SK-N-SH (cell line): ENCODE results near the gene C16orf96. TPM values are rescaled to one million over a fixed set of nuclear protein-coding genes. Genes with fewer than 3 reads are reported as not detected.

Experiments
- CTCF ChIA-PET: fragments of 300-600, 350-600 bp; formaldehyde crosslinking; extraction: SDS; loops from one replicate; lab custom pipeline; 2021; lab: Yijun Ruan, JAX
- POLR2A ChIA-PET: fragments of 350-600 bp; sonication (Branson Sonifier 250); formaldehyde crosslinking; extraction: SDS; loops from one replicate; lab custom pipeline; 2020; ENCODE audit warnings: antibody characterized with exemption, inconsistent platforms; lab: Yijun Ruan, JAX
- DNase-seq: peaks from one replicate; pipeline ENCODE4 v3.0.0; 2012
- H2AFZ ChIP-seq: fragments of 200-600 bp; sonication (generic); 2 replicates; pipeline ENCODE4 v1.8.1; 2016; ENCODE audit warnings: antibody characterized with exemption, mild to moderate bottlenecking, low read depth
- H3F3A ChIP-seq: fragments of 200-600 bp; sonication (generic); replicated peaks from 2 replicates; pipeline ENCODE3; 2016; ENCODE audit warnings: antibody characterized with exemption, mild to moderate bottlenecking; ENCODE audit not compliant: insufficient read depth
- H3K27ac ChIP-seq, 2 experiments: fragments of 200-500 bp in 1 of 2; fragments of 200-600 bp in 1 of 2; sonication (Bioruptor generic) in 1 of 2; sonication (generic), shearing (Covaris generic) in 1 of 2; 2 replicates each; pipeline versions ENCODE4 v1.5.1 to v1.6.1; 2014 to 2016; ENCODE audit warnings: low read depth in 2 of 2, inconsistent platforms in 1 of 2, low read length in 1 of 2, mild to moderate bottlenecking in 1 of 2, mixed read lengths in 1 of 2
- H3K27me3 ChIP-seq: fragments of 200-600 bp; sonication (generic), shearing (Covaris generic); 2 replicates; pipeline ENCODE4 v1.6.1; 2016; ENCODE audit warnings: mixed run types; ENCODE audit not compliant: insufficient read depth
- H3K36me3 ChIP-seq, 2 experiments: fragments of 200-500 bp in 1 of 2; fragments of 200-600 bp in 1 of 2; sonication (Bioruptor generic) in 1 of 2; sonication (generic) in 1 of 2; replicated peaks in 1 of 2; 2 replicates each; pipeline versions ENCODE3 to v1.5.1; 2014 to 2016; ENCODE audit warnings: low read length in 1 of 2, mild to moderate bottlenecking in 1 of 2; ENCODE audit not compliant: insufficient read depth in 2 of 2, control insufficient read depth in 1 of 2
- H3K4me1 ChIP-seq, 2 experiments: fragments of 200-500 bp in 1 of 2; fragments of 200-600 bp in 1 of 2; sonication (Bioruptor generic) in 1 of 2; sonication (generic), shearing (Covaris generic) in 1 of 2; 2 replicates each; pipeline versions ENCODE4 v1.5.1 to v1.6.1; 2014 to 2016; ENCODE audit warnings: low read depth in 1 of 2, low read length in 1 of 2, mixed run types in 1 of 2; ENCODE audit not compliant: insufficient read depth in 2 of 2, control insufficient read depth in 1 of 2
- H3K4me2 ChIP-seq: fragments of 200-600 bp; sonication (generic), shearing (Covaris generic); 2 replicates; pipeline ENCODE4 v1.6.1; 2017; ENCODE audit warnings: mixed run types
- H3K4me3 ChIP-seq, 2 experiments: fragments of 200-500 bp in 1 of 2; fragments of 200-600 bp in 1 of 2; sonication (Bioruptor generic) in 1 of 2; sonication (generic), shearing (Covaris generic) in 1 of 2; 2 replicates each; pipeline versions ENCODE4 v1.5.1 to v1.8.1; 2014 to 2016; ENCODE audit warnings: low read depth in 2 of 2, inconsistent platforms in 1 of 2, low read length in 1 of 2, mild to moderate bottlenecking in 1 of 2, mixed read lengths in 1 of 2, moderate library complexity in 1 of 2
- H3K79me2 ChIP-seq: fragments of 200-600 bp; sonication (generic); 2 replicates; pipeline ENCODE4 v1.8.1; 2017; ENCODE audit warnings: mild to moderate bottlenecking; ENCODE audit not compliant: insufficient read depth
- H3K9ac ChIP-seq: fragments of 200-600 bp; sonication (generic); 2 replicates; pipeline ENCODE4 v1.6.1; 2017; ENCODE audit warnings: mixed run types
- H3K9me2 ChIP-seq: fragments of 200-600 bp; sonication (generic); 2 replicates; pipeline ENCODE4 v1.6.1; 2017; ENCODE audit warnings: mixed run types
- H3K9me3 ChIP-seq: fragments of 200-600 bp; sonication (generic); 2 replicates; pipeline ENCODE4 v1.6.1; 2017; ENCODE audit warnings: mixed run types, mild to moderate bottlenecking, moderate library complexity
- H4K20me1 ChIP-seq: fragments of 200-600 bp; sonication (generic); 2 replicates; pipeline ENCODE4 v1.6.1; 2017; ENCODE audit warnings: mild to moderate bottlenecking, mixed run types; ENCODE audit not compliant: insufficient read depth
- CHD2 ChIP-seq: fragments of 150-350 bp; IDR thresholded peaks from 2 replicates; pipeline ENCODE4 v1.6.1; 2018; ENCODE audit warnings: low read length; ENCODE audit not compliant: partially characterized antibody
- EP300 ChIP-seq, 2 experiments: IDR thresholded peaks; 2 replicates each; pipeline versions ENCODE4 v1.4.0 to v1.6.1; 2012; ENCODE audit warnings: borderline replicate concordance in 1 of 2, low read depth in 1 of 2, low read length in 1 of 2
- GATA2 ChIP-seq: sonication (generic); formaldehyde crosslinking; IDR thresholded peaks from 2 replicates; pipeline ENCODE4 v1.5.0; 2020; ENCODE audit warnings: mild to moderate bottlenecking, missing genetic modification reagents
- IRF3 ChIP-seq: fragments of 150-350 bp; IDR thresholded peaks from 2 replicates; pipeline ENCODE4 v1.6.1; 2016; ENCODE audit warnings: mild to moderate bottlenecking, low read depth, low read length
- MAX ChIP-seq: IDR thresholded peaks from 2 replicates; pipeline ENCODE4 v1.4.0; 2012; ENCODE audit warnings: low read depth
- MEF2A ChIP-seq: IDR thresholded peaks from 2 replicates; pipeline ENCODE4 v1.4.0; 2012; ENCODE audit warnings: low read depth, borderline replicate concordance
- MXI1 ChIP-seq: IDR thresholded peaks from 2 replicates; pipeline ENCODE4 v1.6.1; 2012; ENCODE audit warnings: mild to moderate bottlenecking, low read depth, low read length, improper control_type of control experiment
- NRF1 ChIP-seq: IDR thresholded peaks from 2 replicates; pipeline ENCODE4 v1.6.1; 2012; ENCODE audit warnings: low read depth, mild to moderate bottlenecking, low read length
- REST ChIP-seq: IDR thresholded peaks from 2 replicates; pipeline ENCODE4 v1.6.1; 2012; ENCODE audit warnings: mild to moderate bottlenecking, low read depth, low read length, moderate library complexity
- RFX5 ChIP-seq: IDR thresholded peaks from 2 replicates; pipeline ENCODE4 v1.6.1; 2012; ENCODE audit warnings: mild to moderate bottlenecking, improper control_type of control experiment, low read length
- TAF1 ChIP-seq: IDR thresholded peaks from 2 replicates; pipeline ENCODE4 v1.6.1; 2012; ENCODE audit warnings: low read depth, mild to moderate bottlenecking, low read length, moderate library complexity, borderline replicate concordance
- TCF12 ChIP-seq: IDR thresholded peaks from 2 replicates; pipeline ENCODE4 v1.4.0; 2012
- WGBS: methylation state at CpG from one replicate; pipeline ENCODE4 v1.1.6; 2017; ENCODE audit warnings: low lambda C conversion rate; 5-methylcytosine and 5-hydroxymethylcytosine counted together
- polyA plus RNA-seq, 3 experiments: library from polyadenylated mRNA; depleted of rRNA; stranded (reverse); fragments of >200 nt; gene quantifications; 2 replicates each; pipeline ENCODE4 v1.2.3, GENCODE V29; 2012

Gene C16orf96
- polyA plus RNA-seq, 1 of the 3 experiments (the other 2 are of a cell fraction), result 0.05 TPM

- peak overlapping the region in 1 of 2 experiments; percentile 94; a peak in 3 of 4 replicates for H3K4me3 ChIP-seq
- H3K4me2 ChIP-seq, result peak overlapping the region; percentile 88; the same call in 1 of the 2 replicates
- peaks cover 13% of the 10 kb centered on the region for H3F3A ChIP-seq
- 92% methylated on average over 17 of the region's 39 CpGs for WGBS
- TF ChIP-seq REST (no peak), TCF12 (no peak), TAF1 (no peak), MEF2A (no peak)
- TF ChIP-seq, all 33 proteins: peak for 0
- Histone ChIP-seq H3K27me3 (no peaks in the 10 kb centered on the region), H3K4me1 (peaks cover 13 to 39% of the 10 kb centered on the region in 2 experiments; a peak in 3 of 4 replicates), H3K79me2 (peaks cover 52% of the 10 kb centered on the region), H3K9ac (peak overlapping the region; percentile 80; the same call in 1 of the 2 replicates), H3K36me3 (no peaks in the 10 kb centered on the region), H4K20me1 (peaks cover 34% of the 10 kb centered on the region), H3K9me2 (no peaks in the 10 kb centered on the region), H3K9me3 (no peaks in the 10 kb centered on the region), H2AFZ (peak overlapping the region; percentile 89), H3K27ac (peak overlapping the region; percentile 78 to 84)
- POLR2A ChIA-PET, result no interaction called here
- DNase-seq, result no peak
- CTCF ChIA-PET, result interaction anchor here (0.5 to 2.1 kb wide), 5 partner anchors 9 to 118 kb away, joined by 3 to 5 read pairs (median 4); partner anchors contain the start of genes ANKS3 and MGRN1
These were observed 59.4 kb downstream of the C16orf96 start for GRCh38 chr16:4615384-4616046.

- H3K4me1 ChIP-seq, result peaks cover 13 to 39% of the 10 kb centered on the region in 2 experiments; a peak in 3 of 4 replicates
- CTCF ChIA-PET, result interaction anchor here (0.5 to 2.1 kb wide), 6 partner anchors 8 to 117 kb away, joined by 3 to 5 read pairs (median 4); partner anchors contain the start of genes ANKS3 and MGRN1
- WGBS, result 2% methylated on average over 24 of the region's 57 CpGs
- H3K4me2 ChIP-seq, result peak overlapping the region; percentile 95
- peak; percentile 96 for DNase-seq
- H3K79me2 ChIP-seq, result peaks cover 47% of the 10 kb centered on the region
- POLR2A ChIA-PET, result interaction anchor here (1.1 to 1.3 kb wide), 2 partner anchors 118 to 140 kb away, joined by 3 to 4 read pairs; partner anchors contain the start of genes ANKS3, DNAAF8 and HMOX2
- H3F3A ChIP-seq, result peaks cover 13% of the 10 kb centered on the region
- no peaks in the 10 kb centered on the region for H3K9me2 ChIP-seq
- H3K36me3 ChIP-seq, result no peaks in the 10 kb centered on the region
- peak overlapping the region; percentile 58 to 64 for H3K4me3 ChIP-seq
- peaks cover 27% of the 10 kb centered on the region for H4K20me1 ChIP-seq
- H3K9ac ChIP-seq, result peak overlapping the region; percentile 68
- peak overlapping the region; percentile 89 to 90 for H3K27ac ChIP-seq
- peak overlapping the region; percentile 92 for H2AFZ ChIP-seq
- H3K9me3 ChIP-seq, result no peaks in the 10 kb centered on the region
- no peaks in the 10 kb centered on the region for H3K27me3 ChIP-seq
- TF ChIP-seq MAX, result peak; percentile 93
- TF ChIP-seq CHD2, result peak; percentile 99
- TF ChIP-seq EP300 (IDR thresholded peaks at IDR 0.05; ENCODE audit: borderline replicate concordance in 1 of 2, low read depth in 1 of 2, low read length in 1 of 2), result peak in 1 of 2 experiments; percentile 4; a peak in 1 of 4 replicates
- peak; percentile 87 for TF ChIP-seq MXI1
- no peak for TF ChIP-seq REST
- 0 out of 2 replicates have a peak, but pooled peaks have one; percentile 45 for TF ChIP-seq IRF3
- no peak for TF ChIP-seq NRF1
- no peak for TF ChIP-seq GATA2
- TF ChIP-seq RFX5, result no peak
These were observed 60.1 kb downstream of the C16orf96 start for GRCh38 chr16:4616047-4616811.
